Smooth muscle cell of the brain vasculature (primary cell): ENCODE data around the gene ZHX3.

Experiments
- DNase-seq: peaks from one replicate; pipeline ENCODE4 v3.0.0-alpha.2; 2012; ENCODE audit warnings: low read depth, low spot score

Gene ZHX3

DNA sequence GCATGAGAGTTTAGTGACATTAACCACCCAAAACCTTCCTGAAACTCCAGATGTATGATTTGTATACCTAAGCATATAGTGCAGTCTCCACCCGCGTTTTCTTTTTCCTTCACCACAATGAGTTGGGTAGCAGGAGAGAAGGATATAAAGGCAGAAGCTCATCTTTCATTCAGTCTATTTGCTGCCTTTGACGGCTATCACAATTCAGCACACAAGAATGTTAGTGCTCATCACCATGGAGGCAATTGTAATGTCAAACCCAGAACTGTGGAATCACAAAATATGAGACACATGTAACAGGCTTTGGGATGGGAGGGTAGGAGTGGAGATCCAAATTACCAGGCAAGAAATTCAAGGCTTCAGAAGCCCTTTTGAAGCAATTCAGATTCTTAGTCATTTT lies 17.6 kb downstream of the ZHX3 start:
- no peak for DNase-seq

DNA sequence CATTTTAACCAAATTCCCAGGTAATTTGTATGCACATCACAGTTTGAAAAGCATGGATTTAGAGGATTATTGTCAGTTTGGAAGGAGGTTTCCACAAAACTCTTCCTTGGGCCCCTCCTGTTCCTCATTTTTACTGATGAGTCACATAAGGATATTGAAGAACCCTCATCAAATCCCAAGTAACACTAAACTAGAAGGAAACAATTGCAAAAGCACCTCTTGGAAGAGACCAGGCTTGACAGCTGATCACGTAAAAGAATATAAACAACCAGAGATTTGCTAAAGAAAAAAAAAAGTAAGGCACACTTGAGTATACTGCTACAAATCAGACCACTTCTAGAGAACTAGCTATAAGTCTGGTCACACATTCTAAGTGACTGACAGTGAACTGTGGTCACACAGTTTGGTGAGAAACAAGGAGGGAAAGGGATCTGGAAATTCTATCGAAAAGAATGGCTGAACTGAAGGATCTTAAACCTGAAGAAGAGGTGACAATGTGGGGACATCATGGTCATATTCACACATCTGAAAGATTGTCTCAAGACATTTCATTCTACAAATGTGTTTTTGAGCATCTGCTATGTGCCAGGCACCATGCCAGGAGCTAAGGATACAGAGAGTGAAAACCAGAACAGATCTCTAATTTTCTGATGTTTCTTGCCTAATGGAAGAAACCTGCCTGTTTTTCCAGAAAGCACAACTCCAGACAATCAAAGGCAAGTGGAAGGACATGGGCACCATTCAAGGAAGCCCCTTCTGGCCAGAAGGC lies 24.1 kb downstream of the ZHX3 start:
- no peak for DNase-seq

DNA sequence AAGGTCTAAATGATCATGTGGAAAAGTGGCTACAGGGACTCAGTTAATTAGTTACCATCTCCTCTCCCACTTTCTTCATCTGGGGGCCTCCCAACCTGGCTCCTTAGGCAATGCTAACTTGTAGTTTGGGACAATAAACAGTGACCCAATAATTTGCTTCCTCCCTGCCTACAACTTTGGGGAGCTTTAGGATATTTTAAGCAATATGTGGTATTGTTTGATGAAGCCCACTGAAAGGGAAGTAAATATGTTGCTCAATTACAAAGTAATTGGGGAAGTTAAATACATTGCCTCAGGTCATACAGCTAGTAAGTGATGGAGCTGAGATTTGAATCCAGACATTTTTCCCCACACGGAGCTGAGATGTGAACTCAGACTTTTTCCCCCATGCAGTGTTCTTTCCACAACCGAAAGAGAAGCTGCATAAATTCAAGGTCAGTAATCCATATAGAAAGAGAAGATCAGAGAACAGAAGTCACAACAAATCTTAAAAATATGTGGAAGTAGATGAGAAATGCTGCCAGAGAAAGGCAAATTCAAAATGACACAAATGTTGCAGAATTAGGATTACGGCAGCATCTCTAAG lies 26.6 kb downstream of the ZHX3 start:
- no peak for DNase-seq

DNA sequence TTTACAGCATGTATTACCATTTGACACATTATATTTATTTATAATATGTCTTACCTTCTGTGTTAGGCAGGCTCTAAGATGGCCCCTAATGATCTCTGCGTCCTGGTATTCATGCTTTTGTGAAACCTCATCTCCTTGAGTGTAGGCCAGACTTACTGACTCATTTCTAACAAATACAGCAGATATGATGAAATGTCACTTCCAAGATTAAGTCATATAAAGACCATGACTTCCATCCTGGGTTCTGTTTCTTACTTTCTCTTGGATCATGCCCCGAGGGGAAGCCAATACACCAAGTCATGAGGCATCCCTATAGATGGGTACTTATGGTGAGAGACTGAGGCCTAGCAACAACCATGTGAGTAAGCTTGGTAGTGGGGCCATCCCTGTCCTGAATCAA lies 30.2 kb downstream of the ZHX3 start:
- DNase-seq = no peak

DNA sequence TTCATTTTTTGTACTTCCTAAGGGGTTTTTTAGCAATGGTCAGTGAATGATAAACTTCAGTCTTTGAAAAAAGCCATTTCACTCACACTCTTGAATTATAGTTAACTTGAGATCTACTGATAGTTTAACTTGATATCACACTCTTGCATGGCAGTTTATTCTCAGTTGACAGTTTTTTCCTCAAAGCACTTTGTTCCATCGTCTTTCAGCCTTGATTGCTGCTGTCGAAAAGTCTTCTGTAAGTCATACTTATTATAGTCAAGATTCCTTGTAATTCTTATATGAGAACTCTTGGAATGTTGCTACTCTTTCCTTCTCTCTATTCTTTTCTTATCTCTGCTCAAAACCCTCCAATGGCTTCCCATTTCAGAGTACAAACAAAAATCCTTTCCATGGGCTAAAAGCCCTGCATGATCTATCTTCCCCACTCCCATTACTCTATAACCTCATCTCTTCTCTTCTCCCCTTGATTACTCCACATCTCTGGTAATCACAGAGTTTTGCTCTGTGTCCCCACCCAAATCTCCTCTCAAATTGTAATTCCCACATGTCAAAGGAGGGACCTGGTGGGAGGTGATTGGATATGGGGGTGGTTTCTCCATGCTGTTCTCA lies 31.2 kb downstream of the ZHX3 start:
- no peak for DNase-seq

GRCh38 chr20:41279546-41280225 lies 37.8 kb downstream of the ZHX3 start:
- DNase-seq = no peak

- DNase-seq = no peak
These were observed 38.6 kb downstream of the ZHX3 start for GRCh38 chr20:41278936-41279335.

DNA sequence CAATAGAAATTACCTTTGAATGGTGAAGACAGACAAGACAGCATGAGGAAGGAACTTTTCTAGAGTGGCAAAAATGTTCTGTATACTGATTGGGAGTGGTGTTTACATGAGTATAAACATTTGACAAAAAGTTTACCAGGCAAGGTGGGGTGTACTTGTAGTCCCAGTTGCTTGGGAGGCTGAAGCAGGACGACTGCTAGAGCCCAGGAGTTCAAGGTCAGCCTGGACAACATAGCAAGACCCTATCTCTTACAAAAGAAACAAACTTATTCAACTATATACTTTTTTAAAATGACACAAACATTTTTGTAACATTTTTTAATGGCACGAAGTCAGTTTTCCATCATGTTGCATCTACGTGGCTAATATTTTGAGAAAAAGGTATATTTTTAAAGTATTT lies 40.5 kb downstream of the ZHX3 start:
- no peak for DNase-seq

- DNase-seq = peak; percentile 63
These were observed 41.2 kb downstream of the ZHX3 start for GRCh38 chr20:41276317-41276751.

GRCh38 chr20:41275301-41275731 lies 42.2 kb downstream of the ZHX3 start:
- DNase-seq = no peak

GRCh38 chr20:41274152-41274551 lies 43.4 kb downstream of the ZHX3 start:
- DNase-seq = no peak

DNA sequence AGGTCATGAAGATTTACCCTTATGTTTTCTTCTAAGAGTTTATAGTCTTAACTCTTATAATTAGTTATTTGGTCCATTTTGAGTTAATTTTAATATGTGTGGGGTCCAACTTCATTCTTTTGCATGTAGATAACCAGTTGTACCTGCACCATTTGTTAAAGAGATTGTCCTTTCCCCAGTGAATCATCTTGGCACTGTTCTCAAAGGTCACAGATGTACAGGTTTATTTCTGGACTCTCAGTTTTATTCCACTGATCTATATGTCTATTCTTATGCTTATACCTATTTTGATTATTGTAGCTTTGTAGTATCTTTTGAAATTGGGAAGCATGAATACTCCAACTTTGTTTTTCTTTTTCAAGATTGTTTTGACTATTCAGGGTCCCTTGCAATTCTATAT lies 44.1 kb downstream of the ZHX3 start:
- no peak for DNase-seq

GRCh38 chr20:41272339-41272738 lies 45.2 kb downstream of the ZHX3 start:
- DNase-seq = no peak

- no peak for DNase-seq
These were observed 48.4 kb downstream of the ZHX3 start for GRCh38 chr20:41268917-41269652.

- no peak for DNase-seq
These were observed 49.1 kb downstream of the ZHX3 start for GRCh38 chr20:41268402-41268801.

GRCh38 chr20:41265938-41266337 lies 51.6 kb downstream of the ZHX3 start:
- DNase-seq = no peak

GRCh38 chr20:41264819-41265218 lies 52.7 kb downstream of the ZHX3 start:
- no peak for DNase-seq

- DNase-seq = no peak
These were observed 55.5 kb downstream of the ZHX3 start for GRCh38 chr20:41261790-41262717.

GRCh38 chr20:41261260-41261659 lies 56.3 kb downstream of the ZHX3 start:
- no peak for DNase-seq

GRCh38 chr20:41260734-41261220 lies 56.8 kb downstream of the ZHX3 start:
- no peak for DNase-seq
